ENCODE results near the gene SDHB.

GRCh38 chr1:17099616-17100340 lies 45.9 kb upstream of the SDHB start:
- TF ChIP-seq CTCF (conservative IDR thresholded peaks at IDR 0.05; ENCODE audit: low read length) (no peak), EZH2phosphoT487 (IDR thresholded peaks at IDR 0.05; ENCODE audit: borderline replicate concordance, low read depth, low read length) (no peak)
